Lung (tissue), 12 donors: ENCODE results near the gene AQP9. TPM values are rescaled to one million over a fixed set of nuclear protein-coding genes. Genes with fewer than 3 reads are reported as not detected.
"Not testable (repeated sequence)": the region's sequence is repeated elsewhere in the genome, so short reads cannot be mapped to it uniquely, and the experiment has no call there.

Experiments used
- ATAC-seq: fragments of 200-7000 bp; cut with Tn5 transposase; one replicate; pipeline ENCODE4 v1.9.1; 2020; ENCODE audit warnings: moderate number of reproducible peaks; ENCODE audit not compliant: insufficient read depth, low FRiP score
- DNase-seq, 3 donors: peaks; one replicate each; pipeline ENCODE4 v3.0.0-alpha.2; 2013 to 2017
- H3K27ac ChIP-seq, 2 donors: one replicate each; pipeline ENCODE4 v1.5.1; 2013; ENCODE audit warnings: mild to moderate bottlenecking in 2 of 2, moderate library complexity in 2 of 2, control low read depth in 1 of 2, inconsistent platforms in 1 of 2, low read depth in 1 of 2, low read length in 1 of 2
- H3K27me3 ChIP-seq, 3 donors: one replicate each; pipeline ENCODE4 v1.5.1; 2013; ENCODE audit warnings: low read length in 2 of 3; ENCODE audit not compliant: control insufficient read depth in 3 of 3, insufficient read depth in 3 of 3
- H3K36me3 ChIP-seq, 4 donors: one replicate each; pipeline ENCODE4 v1.5.1; 2013; ENCODE audit warnings: low read length in 4 of 4, mild to moderate bottlenecking in 1 of 4, moderate library complexity in 1 of 4; ENCODE audit not compliant: control insufficient read depth in 4 of 4, insufficient read depth in 4 of 4
- H3K4me1 ChIP-seq, 5 donors: one replicate each; pipeline ENCODE4 v1.5.1; 2013; ENCODE audit warnings: low read length in 5 of 5, mild to moderate bottlenecking in 2 of 5, moderate library complexity in 1 of 5; ENCODE audit not compliant: control insufficient read depth in 5 of 5, insufficient read depth in 5 of 5
- H3K4me3 ChIP-seq: one replicate; pipeline ENCODE4 v1.5.1; 2013; ENCODE audit warnings: mild to moderate bottlenecking, control low read depth, moderate library complexity
- H3K9ac ChIP-seq, 2 donors: one replicate each; pipeline ENCODE4 v1.5.1; 2013; ENCODE audit warnings: low read length in 2 of 2, control low read depth in 1 of 2; ENCODE audit not compliant: insufficient read depth in 1 of 2
- H3K9me3 ChIP-seq, 4 donors: one replicate each; pipeline ENCODE4 v1.5.1; 2013; ENCODE audit warnings: low read length in 3 of 4, mild to moderate bottlenecking in 1 of 4, moderate library complexity in 1 of 4; ENCODE audit not compliant: control insufficient read depth in 4 of 4, insufficient read depth in 3 of 4
- WGBS, 2 donors: extraction: QIAGEN DNeasy Blood & Tissue Kit; methylation state at CpG; one replicate each; pipeline ENCODE4 v1.1.7; 2013; 5-methylcytosine and 5-hydroxymethylcytosine counted together
- polyA plus RNA-seq, 2 donors: library from polyadenylated mRNA; stranded (reverse); fragments of 200-250 nt; gene quantifications; one replicate each; pipeline ENCODE4 v1.2.1, GENCODE V29; 2013
- total RNA-seq, 2 donors: library from RNA; depleted of rRNA in 1 of 2; stranded (reverse); fragments of >200 nt in 1 of 2; gene quantifications; one replicate each; pipeline ENCODE4 v1.2.1, GENCODE V29; 2014 to 2021
- TF ChIP-seq, protein P1 (sequence below): IDR thresholded peaks from 2 replicates; pipeline ENCODE4 v1.5.1; 2012; ENCODE audit warnings: mild to moderate bottlenecking; ENCODE audit errors: control extremely low read depth, extremely low read depth
- donor health status: control.
- donor health status: control.
- donor health status: Bipolar disorder and iron deficiency.
- donor health status: healthy.
- donor health status: DM: yes; HTN: yes; CAD: no.

AQP9 gene
- total and polyA plus RNA-seq, 4 donors: 6.1 to 329 (median 21.9) TPM

DNA sequence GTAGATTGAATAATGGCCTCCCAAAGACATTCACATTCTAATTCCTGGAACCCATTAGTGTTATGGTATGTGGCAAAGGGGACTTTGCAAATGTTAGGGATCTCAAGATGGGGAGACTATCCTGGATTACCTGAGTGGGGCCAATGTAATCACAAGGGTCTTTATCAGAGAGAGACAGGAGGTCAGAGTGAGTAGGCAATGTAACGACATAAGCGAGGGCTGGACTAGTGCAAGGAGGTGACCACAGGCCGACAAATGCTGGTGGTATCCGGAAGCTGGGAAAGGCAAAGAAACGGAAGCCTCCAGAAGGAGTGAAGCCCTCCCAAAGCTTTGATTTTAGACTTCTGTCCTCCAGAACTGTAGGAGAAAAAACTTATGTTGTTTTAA is 26.5 kb upstream of the AQP9 start:
- Histone ChIP-seq H3K4me1 (no peaks in the 10 kb centered on the region), H3K4me3 (no peak overlapping the region), H3K36me3 (no peaks in the 10 kb centered on the region), H3K9ac (no peak overlapping the region), H3K9me3 (no peaks in the 10 kb centered on the region), H3K27ac (no peak overlapping the region), H3K27me3 (no peaks in the 10 kb centered on the region)
- TF ChIP-seq, protein P1, sequence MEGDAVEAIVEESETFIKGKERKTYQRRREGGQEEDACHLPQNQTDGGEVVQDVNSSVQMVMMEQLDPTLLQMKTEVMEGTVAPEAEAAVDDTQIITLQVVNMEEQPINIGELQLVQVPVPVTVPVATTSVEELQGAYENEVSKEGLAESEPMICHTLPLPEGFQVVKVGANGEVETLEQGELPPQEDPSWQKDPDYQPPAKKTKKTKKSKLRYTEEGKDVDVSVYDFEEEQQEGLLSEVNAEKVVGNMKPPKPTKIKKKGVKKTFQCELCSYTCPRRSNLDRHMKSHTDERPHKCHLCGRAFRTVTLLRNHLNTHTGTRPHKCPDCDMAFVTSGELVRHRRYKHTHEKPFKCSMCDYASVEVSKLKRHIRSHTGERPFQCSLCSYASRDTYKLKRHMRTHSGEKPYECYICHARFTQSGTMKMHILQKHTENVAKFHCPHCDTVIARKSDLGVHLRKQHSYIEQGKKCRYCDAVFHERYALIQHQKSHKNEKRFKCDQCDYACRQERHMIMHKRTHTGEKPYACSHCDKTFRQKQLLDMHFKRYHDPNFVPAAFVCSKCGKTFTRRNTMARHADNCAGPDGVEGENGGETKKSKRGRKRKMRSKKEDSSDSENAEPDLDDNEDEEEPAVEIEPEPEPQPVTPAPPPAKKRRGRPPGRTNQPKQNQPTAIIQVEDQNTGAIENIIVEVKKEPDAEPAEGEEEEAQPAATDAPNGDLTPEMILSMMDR: no peak
- ATAC-seq (no peak), DNase-seq (no peak)
- 91 to 93% methylated on average over 5 of the region's 5 CpGs for WGBS, 2 donors

DNA sequence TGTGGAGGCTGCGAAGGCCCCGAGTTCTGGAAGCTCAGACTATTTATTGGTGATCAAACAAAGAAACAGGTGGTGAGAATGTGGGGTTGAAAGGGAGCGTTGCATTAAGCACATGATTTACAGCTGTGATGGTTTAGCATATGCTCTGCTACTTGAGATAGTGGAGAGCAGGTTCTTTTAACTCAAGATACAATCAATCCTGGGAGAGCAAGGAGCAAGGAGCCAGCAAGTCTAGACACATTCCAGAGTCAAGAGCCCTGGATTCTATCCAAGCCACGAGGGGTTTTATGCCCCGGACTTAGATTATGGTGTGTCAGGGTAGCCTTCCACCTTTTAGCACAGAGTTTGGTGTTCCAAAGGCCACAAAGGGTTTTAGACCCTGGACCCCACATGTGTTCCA is 24.8 kb upstream of the AQP9 start:
- DNase-seq, H3K4me1 ChIP-seq, H3K27me3 ChIP-seq, H3K9ac ChIP-seq, H3K27ac ChIP-seq, H3K36me3 ChIP-seq, H3K9me3 ChIP-seq, ATAC-seq, H3K4me3 ChIP-seq: not testable (repeated sequence)
- 46 to 61% methylated on average over 5 of the region's 5 CpGs for WGBS, 2 donors

DNA sequence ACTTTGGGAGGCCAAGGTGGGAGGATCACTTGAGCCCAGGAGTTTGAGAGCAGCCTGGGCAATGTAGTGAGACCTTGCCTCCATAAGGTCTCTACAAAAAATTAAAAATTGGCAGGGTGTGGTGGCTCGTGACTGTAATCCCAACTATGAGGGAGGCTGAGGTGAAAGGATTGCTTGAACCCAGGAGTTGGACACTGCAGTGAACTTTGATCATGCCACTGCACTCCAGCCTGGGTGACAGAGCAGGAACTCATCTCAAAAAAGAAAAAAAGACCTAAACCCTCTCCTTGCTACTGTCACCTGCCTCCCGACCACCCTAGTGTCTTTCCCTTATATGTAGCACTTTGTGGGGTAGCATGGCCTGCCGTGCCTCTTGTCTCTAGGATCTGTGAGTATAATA is 23.8 kb upstream of the AQP9 start:
- TF ChIP-seq, protein P1: no peak
- no peaks in the 10 kb centered on the region for H3K4me1 ChIP-seq
- H3K27me3 ChIP-seq: no peaks in the 10 kb centered on the region
- H3K4me3 ChIP-seq: no peak overlapping the region
- DNase-seq: no peak
- H3K9ac ChIP-seq: no peak overlapping the region
- H3K36me3 ChIP-seq: no peaks in the 10 kb centered on the region
- 83 to 92% methylated on average over 3 of the region's 3 CpGs for WGBS, 2 donors
- no peak for ATAC-seq
- no peak overlapping the region for H3K27ac ChIP-seq
- H3K9me3 ChIP-seq: no peaks in the 10 kb centered on the region

DNA sequence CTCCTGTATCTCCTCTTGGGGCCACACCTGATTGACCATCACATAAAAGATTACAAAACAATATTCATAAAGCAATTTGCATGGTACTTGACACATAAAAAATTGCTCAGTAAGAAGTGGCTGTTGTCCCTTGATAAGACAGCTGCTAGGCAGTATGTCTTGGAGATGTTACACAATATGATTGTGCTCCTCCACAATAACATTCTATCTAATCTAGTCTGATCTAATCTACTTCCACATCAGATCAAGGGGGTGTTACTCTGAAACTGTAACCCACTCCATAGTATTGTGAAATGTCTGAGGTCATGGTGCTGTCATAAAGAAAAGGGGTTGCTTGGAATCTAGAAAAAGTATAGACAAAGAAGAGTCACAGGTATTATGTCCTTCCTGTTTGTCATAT is 23.4 kb upstream of the AQP9 start:
- H3K9ac ChIP-seq: no peak overlapping the region
- no peaks in the 10 kb centered on the region for H3K27me3 ChIP-seq
- no peak for ATAC-seq
- TF ChIP-seq, protein P1: no peak
- no peaks in the 10 kb centered on the region for H3K9me3 ChIP-seq
- no peaks in the 10 kb centered on the region for H3K4me1 ChIP-seq
- DNase-seq: no peak
- H3K4me3 ChIP-seq: no peak overlapping the region
- no peaks in the 10 kb centered on the region for H3K36me3 ChIP-seq
- H3K27ac ChIP-seq: no peak overlapping the region
